GM23338 (cell line): ENCODE measurements around the gene NUP50. TPM values are rescaled to one million over a fixed set of nuclear protein-coding genes. Genes with fewer than 3 reads are reported as not detected.

Experiments used
- ATAC-seq: fragments of 200-7000 bp; cut with Tn5 transposase; 3 replicates; pipeline ENCODE4 v1.9.1; 2020
- DNase-seq: peaks from one replicate; pipeline ENCODE4 v3.0.0-alpha.2; 2015; ENCODE audit warnings: low spot score
- H2AFZ ChIP-seq: fragments of 200-600 bp; sonication (generic); 2 replicates; pipeline ENCODE4 v1.8.0; 2016; ENCODE audit warnings: antibody characterized with exemption, mild to moderate bottlenecking, moderate library complexity
- H3F3A ChIP-seq: fragments of 200-600 bp; sonication (generic); replicated peaks from 2 replicates; pipeline ENCODE4 v1.8.0; 2017; ENCODE audit warnings: antibody characterized with exemption, mixed run types, low read depth
- H3K27ac ChIP-seq: fragments of 200-600 bp; sonication (generic); 2 replicates; pipeline ENCODE4 v1.6.1; 2016; ENCODE audit warnings: low read depth
- H3K27me3 ChIP-seq: fragments of 200-600 bp; sonication (generic); 2 replicates; pipeline ENCODE4 v1.8.0; 2016; ENCODE audit warnings: mild to moderate bottlenecking, mixed run types, moderate library complexity; ENCODE audit not compliant: insufficient read depth
- H3K36me3 ChIP-seq: fragments of 200-600 bp; sonication (generic); 2 replicates; pipeline ENCODE4 v1.8.0; 2016; ENCODE audit warnings: mild to moderate bottlenecking; ENCODE audit not compliant: insufficient read depth
- H3K4me1 ChIP-seq: fragments of 200-600 bp; sonication (generic); 2 replicates; pipeline ENCODE4 v1.8.0; 2016; ENCODE audit warnings: mild to moderate bottlenecking, moderate library complexity; ENCODE audit not compliant: insufficient read depth
- H3K4me2 ChIP-seq: fragments of 200-600 bp; sonication (generic); 2 replicates; pipeline ENCODE4 v1.7.1; 2017; ENCODE audit warnings: mixed run types
- H3K4me3 ChIP-seq: fragments of 200-600 bp; sonication (generic); 2 replicates; pipeline ENCODE4 v1.6.1; 2016; ENCODE audit warnings: mixed run types
- H3K79me2 ChIP-seq: fragments of 200-600 bp; sonication (generic); replicated peaks from 2 replicates; pipeline ENCODE4 v1.8.0; 2017; ENCODE audit warnings: mild to moderate bottlenecking; ENCODE audit not compliant: insufficient read depth
- H3K9me2 ChIP-seq: fragments of 200-600 bp; sonication (generic); 2 replicates; pipeline ENCODE4 v1.8.0; 2017; ENCODE audit not compliant: insufficient read depth
- H4K20me1 ChIP-seq: fragments of 200-600 bp; sonication (generic); replicated peaks from 2 replicates; pipeline ENCODE4 v1.8.0; 2017; ENCODE audit warnings: mild to moderate bottlenecking; ENCODE audit not compliant: insufficient read depth
- H3K27ac Mint-ChIP-seq: 2 replicates; pipeline ENCODE4 v1.8.0; 2020; ENCODE audit warnings: inconsistent platforms, mild to moderate bottlenecking, moderate library complexity, mixed read lengths
- H3K27me3 Mint-ChIP-seq: 3 replicates; pipeline ENCODE4 v1.8.0; 2022; ENCODE audit warnings: low read depth, mild to moderate bottlenecking, moderate library complexity, mixed read lengths, inconsistent platforms; ENCODE audit not compliant: insufficient read depth, poor library complexity
- H3K36me3 Mint-ChIP-seq: 3 replicates; pipeline ENCODE4 v1.8.0; 2021; ENCODE audit warnings: low read depth, mild to moderate bottlenecking, inconsistent platforms, moderate library complexity, mixed read lengths
- H3K4me1 Mint-ChIP-seq: 3 replicates; pipeline ENCODE4 v1.8.0; 2020; ENCODE audit warnings: mild to moderate bottlenecking, inconsistent platforms, mixed read lengths
- H3K4me3 Mint-ChIP-seq: 3 replicates; pipeline ENCODE4 v1.8.0; 2021; ENCODE audit warnings: moderate library complexity, mild to moderate bottlenecking, inconsistent platforms, mixed read lengths
- H3K9me3 Mint-ChIP-seq: 3 replicates; pipeline ENCODE4 v1.8.0; 2020; ENCODE audit warnings: moderate library complexity, mild to moderate bottlenecking, inconsistent platforms, mixed read lengths
- CREB1 ChIP-seq: fragments of 250-450 bp; sonication (Bioruptor Pico); IDR thresholded peaks from 2 replicates; pipeline ENCODE4 v1.5.0; 2020; ENCODE audit warnings: low read depth, mild to moderate bottlenecking, moderate library complexity
- EZH2 ChIP-seq: fragments of 200-600 bp; sonication (generic); IDR thresholded peaks from one replicate; pipeline ENCODE4 v1.8.0; 2017; ENCODE audit warnings: antibody characterized with exemption, mild to moderate bottlenecking, low read depth; ENCODE audit not compliant: unreplicated experiment
- EZH2phosphoT487 ChIP-seq: fragments of 200-600 bp; sonication (generic); IDR thresholded peaks from one replicate; pipeline ENCODE4 v1.8.1; 2018; ENCODE audit warnings: antibody characterized with exemption; ENCODE audit not compliant: unreplicated experiment
- JUNB ChIP-seq: IDR thresholded peaks from one replicate; pipeline ENCODE4 v1.6.1; 2016; ENCODE audit warnings: antibody characterized with exemption; ENCODE audit not compliant: unreplicated experiment
- POLR2AphosphoS5 ChIP-seq: IDR thresholded peaks from 2 replicates; pipeline ENCODE4 v1.6.1; 2016; ENCODE audit warnings: antibody characterized with exemption, low read depth
- STAT1 ChIP-seq: IDR thresholded peaks from one replicate; pipeline ENCODE4 v1.6.1; 2016; ENCODE audit warnings: antibody characterized with exemption; ENCODE audit not compliant: unreplicated experiment
- ZNF114 ChIP-seq: fragments of 250-450 bp; sonication (Bioruptor Pico); IDR thresholded peaks from 2 replicates; pipeline ENCODE4 v1.5.0; 2020; ENCODE audit warnings: mild to moderate bottlenecking, moderate library complexity
- ZNF331 ChIP-seq: fragments of 250-450 bp; sonication (Bioruptor Pico); IDR thresholded peaks from 2 replicates; pipeline ENCODE4 v1.5.0; 2020; ENCODE audit warnings: low read depth, mild to moderate bottlenecking, moderate library complexity
- ZNF462 ChIP-seq: fragments of 250-450 bp; sonication (Bioruptor Pico); IDR thresholded peaks from 2 replicates; pipeline ENCODE4 v1.5.0; 2020; ENCODE audit warnings: mild to moderate bottlenecking, moderate library complexity
- polyA plus RNA-seq: library from polyadenylated mRNA; unstranded; fragments of >200 nt; fragmentation: Nextera tagmentation; extraction: Ambion mirVana; gene quantifications from 2 replicates; pipeline ENCODE4 v1.2.1, GENCODE V29; 2016
- total RNA-seq: library from RNA; depleted of rRNA; stranded (reverse); fragments of >200 nt; shearing (Covaris generic); gene quantifications from 2 replicates; pipeline ENCODE4 v1.2.3, GENCODE V29; 2014
- TF ChIP-seq, protein P1 (sequence below): IDR thresholded peaks from 2 replicates; pipeline ENCODE4 v1.6.1; 2016; ENCODE audit warnings: antibody characterized with exemption
- TF ChIP-seq, protein P2 (sequence below), 2 experiments: fragments of 200-600 bp in 1 of 2; sonication (generic) in 1 of 2; conservative IDR thresholded peaks; 2 replicates each; pipeline versions ENCODE4 v1.5.1 to v1.6.1; 2016 to 2017; ENCODE audit warnings: antibody characterized with exemption in 2 of 2, low read depth in 2 of 2, mild to moderate bottlenecking in 2 of 2, moderate library complexity in 1 of 2

The NUP50 gene
- total and polyA plus RNA-seq, 2 experiments from 2014 or later: 45.9 to 96.6 TPM

DNA sequence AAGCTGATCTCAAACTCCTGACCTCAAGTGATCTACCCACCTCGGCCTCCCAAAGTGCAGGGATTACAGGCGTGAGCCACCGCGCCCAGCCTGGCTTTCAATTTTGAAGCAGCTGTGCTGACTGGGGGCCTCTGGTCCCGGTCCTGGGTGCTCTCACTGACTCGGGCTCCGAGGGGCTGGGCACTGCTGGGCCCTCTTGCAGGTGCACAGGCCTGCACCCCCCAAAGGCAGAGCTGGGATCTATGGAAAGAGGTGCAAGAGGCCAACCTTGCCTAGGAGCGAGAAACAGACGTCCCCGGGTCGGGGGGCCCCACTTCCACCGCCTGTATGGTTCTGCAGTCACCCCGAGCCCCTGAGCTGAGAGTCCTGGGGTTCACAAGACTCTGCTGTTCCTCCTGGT lies 43.8 kb downstream of the NUP50 start:
- ATAC-seq: no peak
- no peaks in the 10 kb centered on the region for H3K27me3 ChIP-seq
- peaks cover 5% of the 10 kb centered on the region for H3K4me1 ChIP-seq
- Mint-ChIP-seq H3K27me3 (peaks cover 18% of the 10 kb centered on the region), H3K9me3 (no peaks in the 10 kb centered on the region), H3K36me3 (peaks cover 10% of the 10 kb centered on the region; the same call in 2 of the 3 replicates), H3K27ac (no peak overlapping the region), H3K4me1 (peaks cover 20% of the 10 kb centered on the region), H3K4me3 (no peak overlapping the region)
- TF ChIP-seq, protein P1, sequence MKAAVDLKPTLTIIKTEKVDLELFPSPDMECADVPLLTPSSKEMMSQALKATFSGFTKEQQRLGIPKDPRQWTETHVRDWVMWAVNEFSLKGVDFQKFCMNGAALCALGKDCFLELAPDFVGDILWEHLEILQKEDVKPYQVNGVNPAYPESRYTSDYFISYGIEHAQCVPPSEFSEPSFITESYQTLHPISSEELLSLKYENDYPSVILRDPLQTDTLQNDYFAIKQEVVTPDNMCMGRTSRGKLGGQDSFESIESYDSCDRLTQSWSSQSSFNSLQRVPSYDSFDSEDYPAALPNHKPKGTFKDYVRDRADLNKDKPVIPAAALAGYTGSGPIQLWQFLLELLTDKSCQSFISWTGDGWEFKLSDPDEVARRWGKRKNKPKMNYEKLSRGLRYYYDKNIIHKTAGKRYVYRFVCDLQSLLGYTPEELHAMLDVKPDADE: no peak
- TF ChIP-seq STAT1 (no peak), ZNF331 (CRISPR knock-in tag) (no peak), EZH2phosphoT487 (no peak), CREB1 (CRISPR knock-in tag) (no peak), POLR2AphosphoS5 (no peak)
- no peaks in the 10 kb centered on the region for H3K9me2 ChIP-seq
- no peaks in the 10 kb centered on the region for H4K20me1 ChIP-seq
- no peak overlapping the region for H3K27ac ChIP-seq
- no peak overlapping the region for H3K4me2 ChIP-seq
- no peaks in the 10 kb centered on the region for H3K36me3 ChIP-seq
- no peaks in the 10 kb centered on the region; the same call in 1 of the 2 replicates for H3K79me2 ChIP-seq
- H3K4me3 ChIP-seq: no peak overlapping the region
- H2AFZ ChIP-seq: no peak overlapping the region
- H3F3A ChIP-seq: no peaks in the 10 kb centered on the region; the same call in 1 of the 2 replicates
- DNase-seq: no peak

DNA sequence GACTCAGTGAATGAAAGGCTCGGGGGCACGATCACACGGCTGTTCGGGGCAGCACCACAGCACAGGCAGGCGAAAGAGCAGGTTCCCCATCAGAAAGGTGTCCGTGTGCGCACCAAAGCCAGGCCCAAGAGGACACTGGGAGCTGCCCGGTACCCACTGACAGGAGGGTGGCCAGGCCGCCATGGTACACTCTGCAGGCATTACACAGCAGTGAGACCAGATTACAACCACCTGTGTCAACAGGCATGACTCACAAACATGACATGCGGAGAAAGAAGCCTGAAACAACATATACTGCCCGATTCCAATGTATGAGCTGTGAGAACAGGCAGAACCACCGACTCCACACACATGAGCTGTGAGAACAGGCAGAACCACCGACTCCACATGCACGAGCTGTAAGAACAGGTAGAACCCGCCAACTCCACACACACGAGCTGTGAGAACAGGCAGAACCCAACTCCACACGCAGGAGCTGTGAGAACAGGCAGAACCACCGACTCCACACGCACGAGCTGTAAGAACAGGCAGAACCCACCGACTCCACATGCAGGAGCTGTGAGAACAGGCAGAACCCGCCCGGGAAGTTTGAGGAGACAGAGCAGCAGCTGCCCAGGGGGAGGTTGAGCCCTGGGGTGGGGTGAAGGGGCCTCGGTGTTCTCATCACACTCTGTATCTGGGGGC lies 44.4 kb downstream of the NUP50 start:
- TF ChIP-seq, protein P2, sequence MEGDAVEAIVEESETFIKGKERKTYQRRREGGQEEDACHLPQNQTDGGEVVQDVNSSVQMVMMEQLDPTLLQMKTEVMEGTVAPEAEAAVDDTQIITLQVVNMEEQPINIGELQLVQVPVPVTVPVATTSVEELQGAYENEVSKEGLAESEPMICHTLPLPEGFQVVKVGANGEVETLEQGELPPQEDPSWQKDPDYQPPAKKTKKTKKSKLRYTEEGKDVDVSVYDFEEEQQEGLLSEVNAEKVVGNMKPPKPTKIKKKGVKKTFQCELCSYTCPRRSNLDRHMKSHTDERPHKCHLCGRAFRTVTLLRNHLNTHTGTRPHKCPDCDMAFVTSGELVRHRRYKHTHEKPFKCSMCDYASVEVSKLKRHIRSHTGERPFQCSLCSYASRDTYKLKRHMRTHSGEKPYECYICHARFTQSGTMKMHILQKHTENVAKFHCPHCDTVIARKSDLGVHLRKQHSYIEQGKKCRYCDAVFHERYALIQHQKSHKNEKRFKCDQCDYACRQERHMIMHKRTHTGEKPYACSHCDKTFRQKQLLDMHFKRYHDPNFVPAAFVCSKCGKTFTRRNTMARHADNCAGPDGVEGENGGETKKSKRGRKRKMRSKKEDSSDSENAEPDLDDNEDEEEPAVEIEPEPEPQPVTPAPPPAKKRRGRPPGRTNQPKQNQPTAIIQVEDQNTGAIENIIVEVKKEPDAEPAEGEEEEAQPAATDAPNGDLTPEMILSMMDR (conservative IDR thresholded peaks at IDR 0.05; ENCODE audit: low read depth in 2 of 2): no peak
- no peak for TF ChIP-seq EZH2phosphoT487
- TF ChIP-seq, protein P1: no peak
- TF ChIP-seq ZNF114: no peak
- no peak for TF ChIP-seq EZH2
- no peak for TF ChIP-seq ZNF462 (CRISPR knock-in tag)
- no peak for TF ChIP-seq JUNB
- peaks cover 18% of the 10 kb centered on the region for H3K27me3 Mint-ChIP-seq
- no peaks in the 10 kb centered on the region for H3K27me3 ChIP-seq
- H3K4me1 Mint-ChIP-seq: peaks cover 25% of the 10 kb centered on the region
- H3K36me3 Mint-ChIP-seq: peaks cover 10% of the 10 kb centered on the region; the same call in 2 of the 3 replicates
- no peaks in the 10 kb centered on the region for H3K9me2 ChIP-seq
- H2AFZ ChIP-seq: no peak overlapping the region
- no peaks in the 10 kb centered on the region for H3K36me3 ChIP-seq
- no peaks in the 10 kb centered on the region for H4K20me1 ChIP-seq
- ATAC-seq (no peak), DNase-seq (no peak)
- no peak overlapping the region for H3K27ac Mint-ChIP-seq
- H3K4me2 ChIP-seq: no peak overlapping the region
- no peaks in the 10 kb centered on the region; the same call in 1 of the 2 replicates for H3K79me2 ChIP-seq
- no peak overlapping the region for H3K4me3 Mint-ChIP-seq
- no peak overlapping the region for H3K4me3 ChIP-seq
- no peaks in the 10 kb centered on the region for H3K9me3 Mint-ChIP-seq
- H3F3A ChIP-seq: no peaks in the 10 kb centered on the region; the same call in 1 of the 2 replicates
- no peak overlapping the region for H3K27ac ChIP-seq
- H3K4me1 ChIP-seq: peaks cover 10% of the 10 kb centered on the region
